ENCODE measurements around the gene EME2.
"Not testable (repeated sequence)": the region's sequence is repeated elsewhere in the genome, so short reads cannot be mapped to it uniquely, and the experiment has no call there.

Gene EME2

DNA sequence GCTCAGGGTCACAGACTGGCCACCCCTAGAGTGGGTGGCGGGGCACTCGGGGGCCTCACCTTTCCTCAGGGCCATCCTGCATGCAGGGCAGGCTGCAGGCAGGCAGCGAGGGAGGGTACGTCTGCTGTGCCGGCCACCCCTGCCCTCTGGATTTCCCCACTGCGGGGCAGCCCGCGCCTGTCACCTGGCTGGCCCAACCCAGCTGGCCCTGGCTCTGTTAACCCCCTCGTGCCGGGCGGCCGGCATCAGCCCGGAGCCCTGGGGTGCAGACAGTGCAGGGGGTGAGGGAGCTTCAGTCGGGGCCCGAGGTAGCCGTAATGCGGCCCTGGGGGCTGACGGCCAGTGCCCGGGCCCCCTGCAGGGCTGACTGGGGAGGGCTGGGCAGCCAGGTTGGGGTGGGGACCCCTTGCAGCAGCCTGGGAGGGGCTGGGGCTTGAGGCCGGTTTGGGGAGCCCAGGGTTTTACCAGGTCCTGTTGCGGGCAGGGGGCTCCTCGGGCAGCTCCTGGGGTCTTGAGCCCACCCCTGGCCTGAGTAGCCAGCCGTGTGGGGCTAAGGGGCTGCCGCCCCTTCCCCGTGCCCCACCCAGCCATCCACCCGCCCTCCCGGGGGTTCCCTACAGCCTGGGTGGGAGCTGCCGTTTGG, 21.1 kb downstream of the EME2 start, which contains the start of gene IGFALS:
IGFALS (minus strand) TSS at position 128 of the 643 bp plus-strand sequence; CDS start at position 75, 53 bp downstream.
- DNase-seq: no peak

DNA sequence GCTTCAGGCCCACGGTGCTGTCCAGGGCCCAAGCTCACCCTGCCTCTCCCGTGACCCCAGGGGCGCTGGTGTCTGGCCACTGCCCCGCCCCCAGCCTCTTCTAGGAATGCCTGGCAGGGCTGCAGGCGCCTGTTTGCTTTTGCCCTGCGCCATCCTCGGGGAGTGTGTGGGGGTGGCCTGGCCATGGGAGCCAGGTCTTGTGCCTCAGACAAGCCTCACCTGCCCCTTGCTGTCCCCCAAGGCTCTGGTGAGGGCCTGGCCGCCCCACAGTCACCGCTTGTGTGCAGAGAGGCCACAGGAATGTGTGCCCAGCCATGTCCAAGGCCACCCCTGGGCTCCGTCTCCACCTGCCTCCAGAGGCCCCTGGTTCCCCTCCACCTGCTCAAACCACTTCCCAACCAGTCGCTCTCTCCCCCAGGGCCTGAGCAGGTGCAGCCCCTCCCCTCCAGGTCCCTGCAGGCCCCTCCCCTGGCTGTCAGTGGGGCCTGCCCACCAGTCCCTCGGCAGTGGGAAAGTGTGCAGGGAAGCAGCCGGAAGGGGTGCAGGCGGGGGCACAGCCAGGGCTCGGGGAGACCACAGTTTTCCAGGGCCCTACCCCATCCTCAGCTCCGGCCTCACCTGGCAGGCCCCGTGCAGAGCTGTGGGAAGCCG, 21.7 kb downstream of the EME2 start:
- DNase-seq: no peak

DNA sequence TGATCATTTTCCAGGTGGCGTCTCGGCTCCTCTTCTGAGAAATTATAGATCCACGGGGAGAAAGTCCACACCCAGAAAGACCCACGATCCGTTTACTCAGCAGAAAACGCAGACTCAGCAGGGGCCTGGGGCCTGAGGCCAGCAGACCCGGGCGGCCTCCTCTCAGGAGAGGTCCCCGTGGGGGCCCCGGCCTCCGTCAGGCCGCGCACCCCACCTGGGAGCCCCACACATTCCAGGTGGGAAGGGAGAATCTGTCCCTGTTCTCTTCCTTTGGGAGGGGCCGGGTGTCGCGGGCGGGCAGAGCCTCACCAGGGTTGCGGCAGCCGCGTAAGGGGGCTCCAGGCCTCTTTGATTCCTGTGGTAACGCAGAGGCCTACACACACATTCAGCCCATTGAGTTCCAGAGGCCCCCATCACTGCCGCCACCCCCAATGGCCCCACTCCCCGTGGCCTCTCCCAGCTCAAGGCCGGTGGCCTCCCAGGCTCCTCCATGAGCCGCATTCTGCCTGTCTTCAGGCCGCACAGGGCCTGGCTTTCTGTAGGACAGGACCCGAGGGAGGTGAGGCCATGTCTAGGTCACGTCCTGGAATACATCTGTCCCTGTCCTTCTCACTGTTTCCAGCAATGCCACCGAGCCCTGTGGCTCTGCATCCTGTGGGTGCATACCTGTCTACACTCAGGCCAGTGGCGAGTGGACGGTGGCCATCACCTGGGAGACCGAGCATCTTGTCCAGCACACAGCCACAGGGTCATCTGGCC, 22.5 kb downstream of the EME2 start:
- DNase-seq: no peak

DNA sequence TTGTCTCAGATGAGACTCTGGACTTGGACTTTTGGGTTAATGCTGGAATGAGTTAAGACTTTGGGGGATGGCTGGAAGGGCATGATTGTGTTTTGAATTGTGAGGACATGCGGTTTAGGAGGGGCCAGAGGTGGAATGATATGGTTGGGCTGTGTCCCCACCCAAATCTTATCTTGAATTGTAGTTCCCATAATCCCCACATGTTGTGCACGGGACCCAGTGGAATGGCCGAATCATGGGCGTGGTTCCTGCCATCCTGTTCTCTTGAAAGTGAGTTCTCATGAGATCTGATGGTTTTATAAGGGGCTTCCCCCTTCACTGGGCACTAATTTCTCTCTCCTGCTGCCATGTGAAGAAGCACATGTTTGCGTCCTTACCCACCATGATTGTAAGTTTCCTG, 26.7 kb downstream of the EME2 start:
- not testable (repeated sequence) for DNase-seq

DNA sequence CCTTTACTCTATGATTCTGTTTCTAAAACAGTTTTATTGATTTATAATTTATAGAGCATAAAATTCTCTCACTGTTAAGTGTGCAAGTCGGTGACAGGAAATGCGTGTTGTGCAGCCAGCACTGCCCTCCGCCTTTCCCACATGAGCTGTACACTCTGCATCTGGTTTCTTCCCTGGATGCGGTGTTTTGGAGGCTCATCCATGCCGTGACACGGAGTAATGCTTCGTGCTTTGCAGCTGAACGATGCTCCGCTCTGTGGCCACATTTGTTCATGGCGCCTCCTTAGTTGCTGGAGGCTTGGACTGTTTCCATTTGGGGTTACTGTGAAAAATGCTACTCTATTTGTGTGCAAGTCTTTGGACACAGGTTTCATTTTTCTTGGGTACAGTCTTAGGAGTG, 28.1 kb downstream of the EME2 start:
- DNase-seq: no peak

DNA sequence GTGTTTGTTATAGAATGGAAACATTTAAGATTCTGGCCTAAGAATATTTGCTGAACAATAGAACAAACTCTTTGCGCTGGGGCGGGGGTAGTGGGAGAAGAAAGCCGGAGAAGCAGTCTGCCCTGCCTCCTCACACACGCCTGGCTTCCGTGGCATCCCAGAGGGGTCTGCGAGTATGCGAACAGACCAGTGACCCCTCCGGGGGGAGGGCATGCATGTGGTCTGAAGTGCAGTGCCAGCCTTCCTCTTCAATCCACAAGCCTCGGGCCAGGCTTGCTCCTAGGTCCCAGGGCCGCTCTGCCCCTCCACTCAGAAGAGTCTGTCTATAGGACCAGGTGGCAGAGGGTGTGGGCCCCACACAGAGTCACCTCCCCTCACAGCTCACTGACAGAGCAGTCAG, 35.0 kb downstream of the EME2 start:
- DNase-seq: no peak

DNA sequence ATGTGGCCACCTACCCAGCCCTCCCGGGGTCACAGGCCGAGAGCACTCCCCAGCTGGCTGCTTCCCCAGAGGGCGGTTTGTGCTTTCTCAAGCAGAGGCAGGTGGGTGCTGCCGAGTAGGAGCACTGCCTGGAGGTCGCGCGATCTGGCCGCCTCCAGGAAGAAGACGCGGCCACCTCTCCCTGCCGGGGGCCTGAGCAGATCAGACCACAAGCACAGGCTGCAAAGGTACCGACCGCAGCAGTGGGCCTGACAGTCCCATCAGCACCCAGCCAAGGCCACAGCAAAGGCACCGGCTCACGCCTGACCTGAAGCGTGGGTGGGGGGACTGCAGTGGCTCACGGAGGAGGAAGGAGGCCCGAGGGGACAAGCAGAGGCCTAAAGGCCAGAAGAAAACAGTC, 36.1 kb downstream of the EME2 start:
- DNase-seq: no peak

DNA sequence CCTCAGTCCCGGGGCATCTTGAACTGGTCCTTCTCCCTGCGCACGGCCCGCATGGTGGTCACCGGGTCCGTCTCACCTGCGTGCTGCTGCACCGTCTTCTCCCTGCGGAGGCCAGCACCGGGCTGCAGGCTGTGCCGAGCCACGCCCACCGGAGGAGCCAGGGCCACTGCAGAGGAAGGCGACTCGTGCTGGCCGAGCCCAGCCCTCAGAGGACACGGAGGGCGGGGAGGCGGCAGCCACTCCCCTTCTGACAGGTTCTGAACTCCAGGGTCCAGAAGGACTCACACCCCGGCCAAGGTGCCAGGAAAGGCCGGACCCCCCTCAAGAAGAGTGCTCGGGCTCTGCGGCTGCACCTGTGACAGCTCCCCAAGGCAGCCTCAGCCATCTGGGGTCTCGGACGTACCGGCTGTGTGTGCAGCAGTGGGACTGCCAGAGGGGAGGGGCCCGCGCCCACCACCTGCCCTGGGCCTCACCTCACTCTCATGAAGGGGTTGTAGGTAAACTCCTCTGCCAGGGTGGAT, 36.7 kb downstream of the EME2 start:
- DNase-seq: no peak

DNA sequence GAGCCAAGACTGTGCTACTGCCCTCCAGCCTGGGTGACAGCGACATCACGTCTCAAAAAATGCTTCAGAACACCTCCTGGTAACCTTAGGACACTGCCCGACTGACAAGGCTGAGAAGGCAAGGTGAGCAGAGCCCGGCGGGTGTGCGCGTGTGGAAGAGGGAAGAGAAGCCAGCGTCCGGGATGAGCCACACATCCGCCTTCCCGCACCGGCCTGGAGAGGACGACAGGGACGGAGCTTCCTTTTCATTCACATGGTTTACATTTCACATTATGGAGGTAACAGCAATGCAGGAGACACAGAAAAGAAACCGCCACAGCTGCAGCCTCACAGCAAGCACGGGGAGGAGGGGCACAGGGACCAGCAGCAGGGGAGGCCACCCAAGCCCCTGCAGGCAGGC, 37.5 kb downstream of the EME2 start:
- DNase-seq: no peak

DNA sequence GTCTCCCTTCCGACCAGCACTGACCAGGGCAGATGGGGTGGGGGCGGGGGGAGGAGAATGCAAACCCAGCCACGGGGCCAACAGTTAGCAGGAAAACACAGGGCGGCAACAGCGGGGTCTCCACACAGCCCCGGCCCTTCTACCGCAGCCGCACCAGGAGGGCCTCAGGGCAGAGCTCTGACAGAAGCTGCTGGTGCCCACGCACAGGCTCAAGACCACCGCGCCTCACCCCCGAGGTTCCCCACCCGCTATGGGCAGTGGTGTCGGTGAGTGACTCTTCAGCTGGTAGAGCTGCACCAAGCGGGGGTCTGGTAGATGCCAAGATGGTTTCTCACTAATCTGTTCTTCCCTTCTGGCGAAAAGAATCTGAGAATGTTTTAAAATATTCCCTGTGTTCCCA, 37.9 kb downstream of the EME2 start:
- DNase-seq: no peak

DNA sequence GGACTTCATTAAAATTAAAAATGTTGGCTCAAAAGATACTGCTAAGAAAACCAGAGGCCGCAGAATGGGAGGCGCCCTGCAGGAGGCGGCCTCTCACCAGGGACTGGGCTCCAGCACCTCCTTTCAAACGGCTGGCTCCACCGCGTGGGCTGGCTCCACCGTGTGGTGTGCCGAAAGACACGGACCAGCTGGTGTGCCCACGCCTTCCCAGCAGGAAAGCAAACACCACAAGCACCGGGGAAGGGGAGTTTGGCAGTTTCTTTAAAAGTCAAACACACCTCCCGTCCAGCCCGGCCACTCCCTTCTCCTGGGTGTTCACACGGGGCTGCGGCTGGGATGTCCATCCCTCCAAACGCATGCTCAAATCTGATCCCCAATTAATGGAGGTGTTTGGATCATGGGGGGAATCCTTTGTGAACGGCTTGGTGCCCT, 40.1 kb downstream of the EME2 start:
- peak; percentile 37 for DNase-seq

DNA sequence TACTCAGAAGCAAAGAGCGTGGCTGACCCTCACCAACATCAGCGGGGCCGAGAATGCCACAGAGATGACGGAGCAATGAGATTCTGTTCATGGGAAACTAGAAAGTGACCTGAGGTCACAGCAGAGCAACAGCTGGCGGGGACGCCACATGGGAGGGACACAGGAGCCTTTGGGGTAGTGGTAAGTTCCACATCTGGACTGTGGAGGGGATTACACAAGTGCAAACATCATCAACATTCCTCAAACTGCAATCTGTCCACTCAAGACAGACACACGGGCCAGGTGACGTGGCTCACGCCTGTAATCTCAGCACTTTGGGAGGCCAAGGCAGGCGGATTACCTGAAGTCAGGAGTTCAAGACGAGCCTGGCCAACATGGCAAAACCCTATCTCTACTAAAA, 42.9 kb downstream of the EME2 start:
- no peak for DNase-seq

DNA sequence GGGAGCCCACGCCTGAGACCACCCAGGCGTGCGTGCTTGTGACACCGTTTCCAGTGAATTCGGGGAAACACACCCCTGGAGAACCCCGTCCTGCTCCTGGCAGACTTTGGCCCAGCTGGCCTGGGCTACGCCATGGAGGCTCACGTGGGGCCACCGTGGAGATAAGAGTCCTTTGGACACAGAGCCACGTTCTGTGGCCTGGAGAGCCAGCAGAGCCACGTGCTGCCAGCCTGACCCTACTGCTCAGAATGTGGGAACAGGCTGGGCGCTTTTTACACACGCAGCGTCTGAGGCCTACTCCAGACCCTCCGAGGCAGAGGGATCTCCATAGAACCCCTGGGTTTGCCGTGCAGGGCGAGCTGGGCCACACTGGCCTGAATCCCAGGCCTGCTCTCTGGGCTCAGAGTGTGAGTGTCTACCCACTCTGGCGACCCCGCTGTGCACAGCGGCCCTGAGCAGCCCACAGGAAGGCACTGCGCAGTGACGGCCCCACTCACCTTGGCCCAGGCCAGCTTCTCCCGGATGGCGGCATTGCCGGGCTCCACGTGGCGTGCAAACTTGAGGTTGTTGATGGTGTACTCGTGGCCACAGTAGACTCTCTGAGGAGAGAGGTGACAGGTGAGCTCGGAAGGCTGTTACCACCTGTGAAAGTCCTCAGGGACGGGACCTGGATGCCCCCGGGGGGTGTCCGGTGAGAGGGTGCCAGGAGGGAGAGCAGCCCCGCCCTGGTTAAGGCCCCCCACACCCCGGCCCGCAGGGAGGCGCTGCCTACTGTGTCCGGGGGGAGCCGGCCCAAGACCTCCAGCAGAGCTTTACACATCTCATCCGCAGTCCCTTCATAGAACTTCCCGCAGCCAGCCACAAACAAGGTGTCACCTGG, 44.0 kb downstream of the EME2 start:
- no peak for DNase-seq

DNA sequence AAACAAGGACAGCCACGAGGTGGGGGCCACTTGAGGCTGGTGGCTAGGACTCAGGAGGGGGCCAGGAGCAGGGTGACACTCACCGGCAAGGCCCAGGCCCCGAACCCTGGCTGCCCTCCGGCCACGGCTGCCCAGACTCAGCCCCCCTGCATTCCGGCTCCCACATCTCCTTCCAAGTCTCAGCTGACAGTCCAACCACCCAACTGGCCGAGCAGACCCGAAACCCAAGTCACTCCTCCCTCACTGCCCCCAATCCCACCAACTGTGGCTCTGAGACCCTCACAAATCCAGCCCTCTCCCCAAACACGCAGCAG, 44.6 kb downstream of the EME2 start:
- no peak for DNase-seq

DNA sequence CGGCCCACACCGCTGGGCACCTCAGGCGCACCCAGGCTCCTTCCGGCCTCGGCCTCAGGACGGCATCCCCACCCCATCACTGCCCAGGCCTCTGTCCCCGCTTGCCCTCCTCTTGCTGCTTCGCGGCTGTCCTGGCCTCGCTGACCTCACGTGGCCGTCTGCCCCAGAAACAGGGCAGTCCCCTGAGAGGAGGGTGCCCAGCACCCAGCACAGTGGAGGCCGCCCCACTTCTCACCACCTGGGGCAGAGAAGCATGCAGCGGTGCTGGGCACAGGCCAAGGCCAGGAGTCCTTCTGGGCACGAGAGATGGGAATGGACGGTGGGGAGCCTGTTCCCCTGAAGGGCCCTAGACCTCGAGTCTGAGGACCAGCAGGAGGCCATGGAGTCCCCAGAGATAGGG, 45.1 kb downstream of the EME2 start:
- no peak for DNase-seq

DNA sequence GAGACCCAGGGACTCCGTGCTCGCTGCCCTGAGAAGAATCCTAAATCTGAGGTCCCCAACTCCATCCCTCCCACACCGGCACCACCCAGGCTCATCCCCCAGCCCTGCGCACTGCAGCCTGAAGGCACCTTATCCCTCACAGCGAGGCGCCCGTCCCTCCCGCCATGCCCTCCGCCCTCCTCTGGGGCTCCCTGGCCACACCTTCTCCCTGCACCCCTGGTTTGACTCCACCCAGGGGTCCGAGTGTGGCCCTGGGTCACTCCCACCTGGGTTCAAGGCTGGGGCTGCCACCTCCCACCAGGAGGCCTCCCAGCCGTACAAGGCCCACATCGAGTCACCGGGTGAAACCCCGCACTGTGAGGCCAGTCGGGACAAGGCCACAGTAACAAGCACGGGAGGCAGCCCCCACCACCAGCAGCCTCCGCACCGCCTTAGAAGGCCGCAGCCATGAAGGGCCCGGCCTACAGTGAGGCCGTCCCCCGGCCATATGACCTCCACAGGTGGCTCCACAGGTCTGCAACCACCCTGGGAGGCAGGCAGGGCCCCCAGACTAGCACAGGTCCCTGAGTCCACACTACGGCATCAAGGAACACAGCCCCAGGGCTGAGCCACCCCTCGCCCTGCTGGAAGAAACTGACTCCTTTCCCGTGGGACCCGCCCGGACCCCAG, 45.7 kb downstream of the EME2 start:
- DNase-seq: no peak

DNA sequence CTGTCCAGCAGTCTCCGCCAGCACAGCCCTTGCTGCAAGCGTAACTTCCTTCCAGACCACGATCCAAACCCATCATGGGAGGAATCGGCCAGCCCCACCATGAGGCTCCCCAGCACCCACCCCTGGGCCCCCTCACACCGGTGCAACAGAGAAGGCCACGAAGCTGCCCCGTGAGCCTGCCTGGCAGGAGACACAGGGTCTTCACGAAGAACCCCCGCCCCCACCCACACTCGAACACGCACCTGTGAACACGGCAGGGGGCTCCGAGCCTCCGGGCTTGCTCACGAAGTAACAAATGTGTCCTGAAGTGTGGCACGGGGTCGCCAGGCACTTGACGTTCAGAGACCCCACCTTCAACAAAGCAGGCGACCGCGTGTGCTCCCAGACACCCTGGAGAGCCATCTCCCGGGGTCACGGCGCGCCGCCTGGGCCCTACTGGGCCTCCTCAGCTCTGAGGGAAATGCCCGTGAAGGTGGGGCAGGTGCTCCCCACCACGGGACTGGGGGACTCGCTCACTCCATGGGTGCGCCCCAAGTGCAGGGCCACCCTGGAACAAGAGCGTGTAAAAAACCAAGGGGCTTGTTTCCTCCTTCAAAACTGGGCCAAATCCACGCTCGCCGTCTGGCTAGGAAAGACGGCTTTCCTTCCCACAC, 46.4 kb downstream of the EME2 start:
- DNase-seq: no peak

DNA sequence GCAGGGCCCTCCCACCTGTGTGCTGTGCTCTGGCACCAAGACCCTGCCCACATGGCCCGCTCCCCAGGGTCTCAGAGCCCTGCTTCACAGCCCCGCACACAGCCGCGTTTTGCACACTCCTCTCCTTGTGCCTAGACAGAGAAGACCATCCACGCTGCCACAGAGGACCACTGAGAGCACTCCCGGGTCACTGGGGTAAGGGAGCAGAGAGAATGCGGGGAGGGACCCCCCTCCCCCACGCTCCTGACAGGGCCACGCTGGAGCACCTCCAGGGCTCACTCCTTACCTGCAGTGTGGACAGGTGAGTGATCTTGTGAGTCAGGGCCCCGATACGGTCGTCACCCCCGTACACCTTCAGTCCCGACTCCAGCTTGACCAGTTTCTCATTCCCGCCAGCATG, 47.0 kb downstream of the EME2 start:
- no peak for DNase-seq

DNA sequence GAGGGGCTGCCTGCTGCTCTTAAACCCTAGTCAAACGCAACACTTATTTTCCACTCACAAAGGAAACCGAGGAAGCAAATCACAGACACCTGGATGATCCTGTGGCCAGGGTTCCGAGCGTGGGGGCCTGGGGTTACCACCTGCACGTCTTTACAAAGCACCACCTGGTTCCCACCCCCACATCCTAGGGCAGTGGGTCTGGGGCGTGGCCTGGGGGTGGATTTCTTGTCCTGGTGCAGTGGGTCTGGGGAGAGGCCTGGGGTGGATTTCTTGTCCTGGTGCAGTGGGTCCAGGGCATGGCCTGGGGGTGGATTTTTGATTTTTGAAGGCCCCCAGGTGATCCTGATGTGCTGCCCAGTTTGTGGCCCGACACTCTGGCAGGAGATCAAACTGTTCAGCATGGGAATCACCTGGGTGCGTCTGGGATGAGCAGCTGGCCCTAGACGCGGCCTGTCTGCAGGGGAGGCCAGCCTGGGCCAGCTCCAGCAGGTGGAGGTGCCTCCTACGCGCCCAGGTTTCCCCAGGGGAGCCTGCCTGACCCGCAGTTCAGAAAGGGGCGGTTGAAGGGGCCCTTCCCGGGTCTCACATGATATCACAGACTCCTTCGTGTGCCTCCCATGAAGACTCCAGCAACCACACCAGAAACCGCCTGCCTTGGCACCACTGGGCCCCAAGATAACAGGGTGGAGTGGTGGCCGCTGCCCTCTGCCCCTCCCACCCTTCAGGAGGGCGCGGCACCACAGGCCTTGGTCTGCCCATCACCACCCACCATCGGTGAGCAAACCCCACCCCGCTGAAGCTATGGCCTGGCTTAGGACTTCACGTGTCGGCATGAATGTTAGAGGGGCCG, 47.7 kb downstream of the EME2 start:
- DNase-seq: no peak

DNA sequence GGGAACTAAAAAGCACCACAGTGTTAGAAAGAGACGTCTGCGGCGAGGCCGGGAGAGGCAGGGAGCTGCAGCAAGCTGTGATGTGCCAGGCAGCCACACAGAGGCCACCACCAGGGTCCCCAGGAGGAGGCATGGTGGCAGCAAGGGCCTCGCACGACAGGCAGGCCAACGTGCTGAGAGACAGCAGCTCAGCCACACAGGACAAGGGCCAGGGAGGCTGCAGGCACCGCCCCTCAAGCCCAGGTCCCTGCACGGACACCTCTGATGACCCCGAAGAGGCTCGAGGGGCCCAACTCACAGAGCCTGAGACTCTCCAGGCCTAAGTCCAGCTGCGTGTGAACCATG, 48.3 kb downstream of the EME2 start:
- no peak for DNase-seq
